Stimulated activated CD4-positive, alpha-beta T cell treated with anti-CD3 and anti-CD28 coated beads, Interleukin-15, amount 100 ng/mL, for 1 hour (primary cell): ENCODE measurements around the gene POLE.

Source experiments
- DNase-seq, 2 donors: peaks; one replicate each; pipeline ENCODE4 v3.0.0-alpha.2; 2020; ENCODE audit warnings: low read depth in 1 of 2, low spot score in 1 of 2

POLE gene

GRCh38 chr12:132658149-132658894, 28.8 kb downstream of the POLE start:
- no peak for DNase-seq

GRCh38 chr12:132657004-132657727, 30.0 kb downstream of the POLE start:
- no peak for DNase-seq

- no peak for DNase-seq
Measured at GRCh38 chr12:132653567-132654290, 33.4 kb downstream of the POLE start.

GRCh38 chr12:132651444-132652100, 35.6 kb downstream of the POLE start:
- no peak for DNase-seq

- no peak for DNase-seq
Measured at GRCh38 chr12:132649226-132649945, 37.8 kb downstream of the POLE start.

GRCh38 chr12:132648616-132649225, 38.4 kb downstream of the POLE start:
- DNase-seq = no peak

GRCh38 chr12:132647858-132648257, 39.3 kb downstream of the POLE start:
- no peak for DNase-seq

GRCh38 chr12:132646850-132647249, 40.3 kb downstream of the POLE start:
- DNase-seq = no peak

- no peak for DNase-seq
Measured at GRCh38 chr12:132642846-132643835, 44.0 kb downstream of the POLE start.

GRCh38 chr12:132641811-132642650, 45.1 kb downstream of the POLE start:
- DNase-seq = no peak

GRCh38 chr12:132640936-132641335, 46.2 kb downstream of the POLE start:
- DNase-seq = no peak

GRCh38 chr12:132639956-132640520, 47.1 kb downstream of the POLE start:
- no peak for DNase-seq

GRCh38 chr12:132638541-132639408, 48.4 kb downstream of the POLE start:
- DNase-seq = no peak

GRCh38 chr12:132637811-132638210, 49.3 kb downstream of the POLE start:
- no peak for DNase-seq

GRCh38 chr12:132635076-132635955, 51.8 kb downstream of the POLE start:
- DNase-seq = no peak

GRCh38 chr12:132634411-132634990, 52.6 kb downstream of the POLE start:
- DNase-seq = no peak
